Activated naive CD4-positive, alpha-beta T cell (primary cell): ENCODE measurements around the gene MTHFS.

ENCODE experiments used
- DNase-seq, 4 experiments: peaks; one replicate each; lab custom pipeline; 2025; lab: John Stamatoyannopoulos, UW

MTHFS gene

DNA sequence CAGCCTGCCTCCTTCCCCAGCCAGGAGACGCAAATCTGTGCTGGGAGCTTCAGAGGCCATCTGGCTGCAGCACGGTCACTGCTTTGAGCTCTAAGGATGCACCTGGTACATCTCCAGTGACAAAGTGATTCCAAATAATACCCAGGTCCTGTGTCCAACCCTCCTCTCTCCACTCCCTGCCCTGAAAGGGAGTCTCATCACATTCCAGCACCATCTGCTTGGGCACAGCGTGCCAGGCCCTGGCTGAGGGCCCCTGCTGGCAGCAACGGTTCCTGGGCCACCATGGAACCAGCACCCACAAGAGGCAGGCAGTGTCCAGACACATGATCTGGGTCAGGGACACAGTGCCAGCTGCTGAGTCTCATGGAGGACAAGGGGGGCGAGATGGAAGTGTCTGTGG lies 81.3 kb downstream of the MTHFS start:
- DNase-seq = no peak

DNA sequence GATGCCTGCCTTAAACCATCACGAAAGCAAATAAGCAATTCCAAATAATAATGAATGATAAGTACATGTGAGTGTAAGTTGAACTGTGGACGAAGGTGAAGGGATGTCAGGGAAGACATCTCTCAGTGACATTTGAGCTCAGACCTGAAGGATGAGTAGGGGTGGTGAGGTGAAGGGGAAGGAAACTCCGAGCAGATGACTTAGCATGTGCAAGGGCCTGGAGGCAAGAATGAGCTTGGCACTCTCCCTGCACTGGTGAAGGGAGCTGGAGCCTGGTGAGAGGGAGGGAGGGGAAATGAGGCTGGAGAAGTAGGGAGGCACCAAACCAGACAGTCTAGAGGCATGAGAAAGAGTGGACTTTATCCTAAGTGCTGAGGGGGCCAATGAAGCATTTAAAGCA lies 84.3 kb downstream of the MTHFS start:
- no peak for DNase-seq

- DNase-seq = no peak
These were observed 85.1 kb downstream of the MTHFS start for GRCh38 chr15:79811406-79812405.

- no peak for DNase-seq
These were observed 92.0 kb downstream of the MTHFS start for GRCh38 chr15:79804838-79805237.

DNA sequence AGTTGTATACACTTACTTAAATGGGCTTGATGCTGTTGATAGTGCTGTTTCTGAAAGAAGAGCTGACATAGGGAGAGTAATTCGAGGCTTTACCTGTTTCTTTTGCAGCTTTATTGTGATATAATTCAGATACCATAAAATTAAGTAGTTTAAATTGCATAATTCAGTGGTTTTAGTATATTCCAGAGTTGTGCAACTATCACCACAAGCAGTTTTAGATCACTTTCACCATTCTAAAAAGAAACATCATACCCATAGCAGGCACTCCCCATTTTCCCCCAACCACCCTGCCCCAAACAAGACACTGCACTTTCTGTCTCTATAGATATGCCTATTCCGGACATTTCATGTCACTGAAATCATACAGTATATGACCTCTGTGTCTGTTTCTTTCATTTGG lies 98.5 kb downstream of the MTHFS start:
- no peak for DNase-seq
